ENCODE results near the gene NALCN. TPM values are rescaled to one million over a fixed set of nuclear protein-coding genes. Genes with fewer than 3 reads are reported as not detected.

Gene NALCN
- total and polyA plus RNA-seq, 2 of the 8 experiments (the other 6 are each of a cell fraction or from before 2014, with no cell fraction given) = 0.26 to 0.54 TPM

GRCh38 chr13:101090287-101090686, 326.0 kb downstream of the NALCN start (continued):
- no peak for TF ChIP-seq CHD7 (IDR thresholded peaks at IDR 0.05; ENCODE audit: insufficient replicate concordance, low read length)
- no peak for TF ChIP-seq KDM5A (IDR thresholded peaks at IDR 0.05; ENCODE audit: low read length)
- TF ChIP-seq CBX5 (IDR thresholded peaks at IDR 0.05; ENCODE audit: low read depth, low read length) = no peak
- no peak for TF ChIP-seq YY1 (IDR thresholded peaks at IDR 0.05; ENCODE audit: low read depth, low read length)
- TF ChIP-seq TAF1 (IDR thresholded peaks at IDR 0.05; ENCODE audit: low read depth, low read length) = no peak
- TF ChIP-seq ZNF274 (IDR thresholded peaks at IDR 0.05; ENCODE audit: borderline replicate concordance, extremely low read depth, low read length) = no peak
- no peak for TF ChIP-seq SAP30 (IDR thresholded peaks at IDR 0.05; ENCODE audit: insufficient read depth, insufficient replicate concordance, low read length)

All from H1 (cell line).